ENCODE data around the gene DOCK6.

- TF ChIP-seq POLR2AphosphoS5 (IDR thresholded peaks at IDR 0.05; ENCODE audit: low read depth, low read length) (no peak), EGR1 (IDR thresholded peaks at IDR 0.05; ENCODE audit: low read depth) (no peak)
Measured at GRCh38 chr19:11154683-11155047, 107.7 kb downstream of the DOCK6 start.
